Gastroesophageal sphincter (tissue), 4 donors: ENCODE results near the gene LCE6A. TPM values are rescaled to one million over a fixed set of nuclear protein-coding genes. Genes with fewer than 3 reads are reported as not detected.
A peak's percentile ranks its signal among the peaks of the same experiment; 100 is the strongest.

ENCODE experiments used
- ATAC-seq: fragments of 150-250 bp; one replicate; pipeline ENCODE4 v1.9.1; 2016; ENCODE audit warnings: mild to moderate bottlenecking, moderate library complexity
- H3K27ac ChIP-seq, 4 donors: fragments of 200-600 bp; sonication (generic) in 3 of 4; 1 replicate in 3 of 4; 2 replicates in 1 of 4; pipeline ENCODE4 v1.5.1; 2016 to 2019
- H3K27me3 ChIP-seq: fragments of 200-600 bp; sonication (generic); one replicate; pipeline ENCODE4 v1.5.1; 2019
- H3K36me3 ChIP-seq, 2 donors: fragments of 200-600 bp; sonication (generic); one replicate each; pipeline ENCODE4 v1.5.1; 2019; ENCODE audit warnings: control low read depth in 1 of 2
- H3K4me1 ChIP-seq, 3 donors: fragments of 200-600 bp; sonication (generic); 1 replicate in 2 of 3; 2 replicates in 1 of 3; pipeline ENCODE4 v1.5.1; 2016 to 2019; ENCODE audit warnings: control low read depth in 2 of 3
- H3K4me3 ChIP-seq, 2 donors: fragments of 200-600 bp; sonication (generic); one replicate each; pipeline ENCODE4 v1.5.1; 2019; ENCODE audit warnings: mild to moderate bottlenecking in 1 of 2, moderate library complexity in 1 of 2
- H3K9me3 ChIP-seq, 3 donors: fragments of 200-600 bp; sonication (generic); one replicate each; pipeline ENCODE4 v1.5.1; 2017 to 2019; ENCODE audit warnings: control low read depth in 2 of 3
- EP300 ChIP-seq: sonication (generic); formaldehyde crosslinking; IDR thresholded peaks from one replicate; pipeline ENCODE4 v1.6.1; 2017; ENCODE audit warnings: antibody characterized with exemption, mild to moderate bottlenecking
- POLR2A ChIP-seq, 2 donors: fragments of 450-650 bp; IDR thresholded peaks; one replicate each; pipeline ENCODE4 v1.6.1; 2017; ENCODE audit warnings: antibody characterized with exemption in 2 of 2, mild to moderate bottlenecking in 2 of 2, moderate library complexity in 1 of 2
- POLR2AphosphoS5 ChIP-seq: sonication (generic); formaldehyde crosslinking; IDR thresholded peaks from one replicate; pipeline ENCODE4 v1.6.1; 2017; ENCODE audit warnings: antibody characterized with exemption
- WGBS, 2 donors: methylation state at CpG; one replicate each; pipeline ENCODE4 v1.1.5; 2018; ENCODE audit warnings: low coverage in 1 of 2; 5-methylcytosine and 5-hydroxymethylcytosine counted together
- total RNA-seq, 4 donors: library from RNA; depleted of rRNA; stranded (reverse); fragments of >200 nt; gene quantifications; one replicate each; pipeline ENCODE4 v1.1.0, GENCODE V29; 2016
- TF ChIP-seq, protein P1 (sequence below), 4 experiments: fragments of 200-600 bp in 2 of 4; fragments of 450-650 bp in 2 of 4; sonication (generic) in 1 of 4; IDR thresholded peaks; one replicate each; pipeline ENCODE4 v1.5.1; 2017 to 2019; ENCODE audit warnings: antibody characterized with exemption in 4 of 4, mild to moderate bottlenecking in 2 of 4, moderate library complexity in 2 of 4

Gene LCE6A
- total RNA-seq, 4 donors from 2014 or later = not detected

DNA sequence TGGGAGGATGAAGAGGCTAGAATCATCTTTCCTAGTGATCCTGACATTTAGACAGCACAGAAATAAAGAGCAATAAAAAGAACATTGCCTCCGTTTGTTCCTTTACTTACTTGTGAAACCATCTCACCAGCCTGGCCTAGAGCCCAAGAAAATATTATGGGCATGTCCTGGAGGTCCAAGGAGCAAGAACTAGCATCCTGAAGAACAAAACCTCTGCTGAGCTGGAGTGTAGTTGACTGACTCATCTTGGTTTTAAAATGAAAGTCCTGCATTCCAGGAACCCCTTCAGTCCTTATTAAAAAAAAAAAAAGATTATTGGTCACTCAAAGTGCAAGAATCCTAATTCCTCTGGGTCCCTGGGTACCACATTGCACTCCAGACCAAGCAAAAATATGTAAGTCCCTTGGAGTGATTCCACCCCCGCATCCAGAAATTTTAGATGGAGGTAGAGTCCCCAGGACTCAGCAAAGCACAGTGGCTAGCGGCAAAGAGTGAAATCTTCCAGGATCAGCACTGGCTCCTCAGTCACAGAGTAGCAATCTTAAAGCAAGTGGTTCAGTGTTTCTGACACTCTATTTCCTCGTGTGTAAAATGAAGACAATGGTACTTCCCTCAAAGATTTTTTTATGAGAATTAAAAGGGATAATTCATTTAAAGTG, 42.4 kb downstream of the LCE6A start:
- peak overlapping the region; percentile 24 to 67 (median 40) for H3K27ac ChIP-seq
- TF ChIP-seq EP300 = no peak
- no peak for TF ChIP-seq POLR2A (IDR thresholded peaks at IDR 0.05)
- TF ChIP-seq POLR2AphosphoS5 = no peak
- TF ChIP-seq, protein P1, sequence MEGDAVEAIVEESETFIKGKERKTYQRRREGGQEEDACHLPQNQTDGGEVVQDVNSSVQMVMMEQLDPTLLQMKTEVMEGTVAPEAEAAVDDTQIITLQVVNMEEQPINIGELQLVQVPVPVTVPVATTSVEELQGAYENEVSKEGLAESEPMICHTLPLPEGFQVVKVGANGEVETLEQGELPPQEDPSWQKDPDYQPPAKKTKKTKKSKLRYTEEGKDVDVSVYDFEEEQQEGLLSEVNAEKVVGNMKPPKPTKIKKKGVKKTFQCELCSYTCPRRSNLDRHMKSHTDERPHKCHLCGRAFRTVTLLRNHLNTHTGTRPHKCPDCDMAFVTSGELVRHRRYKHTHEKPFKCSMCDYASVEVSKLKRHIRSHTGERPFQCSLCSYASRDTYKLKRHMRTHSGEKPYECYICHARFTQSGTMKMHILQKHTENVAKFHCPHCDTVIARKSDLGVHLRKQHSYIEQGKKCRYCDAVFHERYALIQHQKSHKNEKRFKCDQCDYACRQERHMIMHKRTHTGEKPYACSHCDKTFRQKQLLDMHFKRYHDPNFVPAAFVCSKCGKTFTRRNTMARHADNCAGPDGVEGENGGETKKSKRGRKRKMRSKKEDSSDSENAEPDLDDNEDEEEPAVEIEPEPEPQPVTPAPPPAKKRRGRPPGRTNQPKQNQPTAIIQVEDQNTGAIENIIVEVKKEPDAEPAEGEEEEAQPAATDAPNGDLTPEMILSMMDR (IDR thresholded peaks at IDR 0.05) = no peak
- H3K4me1 ChIP-seq = peaks cover 2 to 41% (median 11%) of the 10 kb centered on the region in 3 donors
- no peak for ATAC-seq
- WGBS, 2 donors = 23 to 38% methylated on average over 2 to 3 of the region's 4 CpGs
- no peak overlapping the region for H3K4me3 ChIP-seq
- no peaks in the 10 kb centered on the region for H3K27me3 ChIP-seq
- no peaks in the 10 kb centered on the region for H3K9me3 ChIP-seq
- no peaks in the 10 kb centered on the region for H3K36me3 ChIP-seq

DNA sequence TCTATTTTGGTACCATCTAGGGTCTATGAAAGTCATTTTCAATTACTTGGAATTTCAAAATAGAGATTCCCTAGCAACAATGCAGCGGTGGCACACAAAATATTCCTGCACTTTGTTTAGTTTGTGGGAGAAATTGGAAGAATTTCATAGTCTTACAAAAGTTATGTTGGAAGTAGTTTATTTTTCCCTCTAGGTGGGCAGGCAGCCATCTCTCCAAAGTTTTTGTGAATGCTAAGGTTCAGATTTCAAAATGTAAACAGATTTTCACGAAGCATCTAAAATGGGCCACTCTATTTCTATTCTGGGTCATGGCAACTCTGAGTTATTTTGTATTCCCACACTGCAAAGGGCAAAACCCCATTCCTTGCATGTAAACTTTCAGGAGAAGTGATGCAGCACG, 43.4 kb downstream of the LCE6A start:
- Histone ChIP-seq H3K36me3 (no peaks in the 10 kb centered on the region), H3K27me3 (no peaks in the 10 kb centered on the region), H3K4me3 (no peak overlapping the region), H3K4me1 (peaks cover 2 to 41% (median 11%) of the 10 kb centered on the region in 3 donors), H3K27ac (peak overlapping the region; percentile 24 to 69 (median 38)), H3K9me3 (no peaks in the 10 kb centered on the region)
- TF ChIP-seq POLR2A (IDR thresholded peaks at IDR 0.05) = no peak
- no peak for TF ChIP-seq EP300
- peak; percentile 55 for TF ChIP-seq POLR2AphosphoS5
- peak; percentile 13 for ATAC-seq
- 0 to 14% methylated on average over 1 to 2 of the region's 3 CpGs for WGBS, 2 donors

- TF ChIP-seq POLR2AphosphoS5 (no peak), POLR2A (IDR thresholded peaks at IDR 0.05) (no peak), EP300 (no peak)
- TF ChIP-seq, protein P1 (IDR thresholded peaks at IDR 0.05) = no peak
- WGBS, 2 donors = 29 to 40% methylated on average over 3 to 5 of the region's 8 CpGs
- ATAC-seq = no peak
- H3K9me3 ChIP-seq = no peaks in the 10 kb centered on the region
- H3K27me3 ChIP-seq = no peaks in the 10 kb centered on the region
- H3K36me3 ChIP-seq = no peaks in the 10 kb centered on the region
- peak overlapping the region in 3 of 4 donors; percentile 31 to 69 (median 44) for H3K27ac ChIP-seq
- H3K4me3 ChIP-seq = no peak overlapping the region
- peaks cover 2 to 41% (median 11%) of the 10 kb centered on the region in 3 donors for H3K4me1 ChIP-seq
Measured at GRCh38 chr1:152886758-152887409, 44.2 kb downstream of the LCE6A start.

GRCh38 chr1:152888126-152888525, 45.5 kb downstream of the LCE6A start:
- no peaks in the 10 kb centered on the region for H3K36me3 ChIP-seq
- H3K9me3 ChIP-seq = no peaks in the 10 kb centered on the region
- no peaks in the 10 kb centered on the region for H3K27me3 ChIP-seq
- peaks cover 2 to 41% (median 11%) of the 10 kb centered on the region in 3 donors for H3K4me1 ChIP-seq
- H3K27ac ChIP-seq = no peak overlapping the region
- ATAC-seq = no peak
- H3K4me3 ChIP-seq = no peak overlapping the region
- 86 to 88% methylated on average over 1 of the region's 1 CpG for WGBS, 2 donors
- TF ChIP-seq POLR2AphosphoS5 (no peak), POLR2A (IDR thresholded peaks at IDR 0.05) (no peak), EP300 (no peak)
- TF ChIP-seq, protein P1 (IDR thresholded peaks at IDR 0.05) = no peak

Other genes with a start within 250 kb of the LCE6A start
- not detected for gene LCE3C, start 242.6 kb upstream of the LCE6A start, total RNA-seq
- gene LCE3B, start 229.0 kb upstream of the LCE6A start, total RNA-seq = not detected
- not detected for gene LCE3A, start 219.8 kb upstream of the LCE6A start, total RNA-seq
- not detected for gene LCE2D, start 179.5 kb upstream of the LCE6A start, total RNA-seq
- not detected for gene LCE2C, start 167.6 kb upstream of the LCE6A start, total RNA-seq
- gene LCE2B, start 156.7 kb upstream of the LCE6A start, total RNA-seq = not detected
- not detected for gene LCE2A, start 144.5 kb upstream of the LCE6A start, total RNA-seq
- gene LCE4A, start 134.7 kb upstream of the LCE6A start, total RNA-seq = not detected
- under 1 TPM in 1 of 4 donors, not detected in 3; 0.12 TPM for gene KPRP, start 84.8 kb upstream of the LCE6A start, total RNA-seq
- not detected for gene LCE1F, start 67.7 kb upstream of the LCE6A start, total RNA-seq
- under 1 TPM in 1 of 4 donors, not detected in 3; 0.39 TPM for gene LCE1E, start 56.6 kb upstream of the LCE6A start, total RNA-seq
- not detected for gene LCE1D, start 46.1 kb upstream of the LCE6A start, total RNA-seq
- not detected for gene LCE1C, start 36.2 kb upstream of the LCE6A start, total RNA-seq
- not detected for gene LCE1B, start 30.9 kb upstream of the LCE6A start, total RNA-seq
- gene LCE1A, start 15.4 kb upstream of the LCE6A start, total RNA-seq = not detected
- not detected for gene LCE7A, start 17.1 kb downstream of the LCE6A start, total RNA-seq
- gene SMCP, start 35.5 kb downstream of the LCE6A start, total RNA-seq = not detected
- 10 to 100 TPM in 1 of 4 donors, 1 to 10 TPM in 1, under 1 TPM in 1, not detected in 1; 0.31 to 13.7 (median 1.1) TPM for gene IVL, start 65.7 kb downstream of the LCE6A start, total RNA-seq
- not detected for gene SPRR5, start 104.3 kb downstream of the LCE6A start, total RNA-seq
- not detected for gene SPRR4, start 127.8 kb downstream of the LCE6A start, total RNA-seq
- gene SPRR1A, start 141.2 kb downstream of the LCE6A start, total RNA-seq = not detected
- gene SPRR3, start 158.9 kb downstream of the LCE6A start, total RNA-seq = 100 to 1,000 TPM in 1 of 4 donors, 10 to 100 TPM in 2, 1 to 10 TPM in 1; 5.9 to 291 (median 21.5) TPM
- gene SPRR1B, start 188.3 kb downstream of the LCE6A start, total RNA-seq = 10 to 100 TPM in 2 of 4 donors, not detected in 2; 15.1 to 30.0 TPM
- 10 to 100 TPM in 2 of 4 donors, 1 to 10 TPM in 1, not detected in 1; 1.2 to 22.4 (median 10.6) TPM for gene SPRR2D, start 198.3 kb downstream of the LCE6A start, total RNA-seq
- 10 to 100 TPM in 2 of 4 donors, under 1 TPM in 1, not detected in 1; 0.67 to 59.3 (median 22.1) TPM for gene SPRR2A, start 214.7 kb downstream of the LCE6A start, total RNA-seq
- not detected for gene SPRR2B, start 228.8 kb downstream of the LCE6A start, total RNA-seq